Measurements from ENCODE around the gene SPTA1. TPM values are rescaled to one million over a fixed set of nuclear protein-coding genes. Genes with fewer than 3 reads are reported as not detected.

The SPTA1 gene
- total and polyA plus RNA-seq, 4 donors = 0.08 to 542 (median 0.08) TPM; not detected in 1

DNA sequence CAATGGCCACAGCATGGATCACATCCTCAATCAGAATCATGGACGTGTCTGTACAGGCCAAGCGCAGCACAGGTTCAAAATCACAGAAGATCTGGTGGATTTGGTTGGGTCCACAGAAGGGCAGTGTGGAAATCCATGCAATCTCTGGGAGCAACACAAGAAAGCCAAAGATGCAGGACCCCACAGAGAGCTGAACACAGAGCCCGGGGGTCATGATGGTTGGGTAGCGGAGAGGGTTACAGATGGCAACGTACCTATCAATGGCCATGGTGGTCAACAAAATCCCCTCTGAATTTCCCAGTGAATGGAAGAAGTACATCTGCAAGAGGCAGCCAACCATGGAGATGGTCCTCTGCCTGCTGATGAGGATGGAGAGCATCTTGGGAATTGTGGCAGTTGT is 37.9 kb upstream of the SPTA1 start:
- no peak for DNase-seq (ENCODE audit: low spot score)
- no peak for TF ChIP-seq NR2F2 (IDR thresholded peaks at IDR 0.05)
- TF ChIP-seq RXRA (IDR thresholded peaks at IDR 0.05) = no peak
- no peak for TF ChIP-seq HNF4G (IDR thresholded peaks at IDR 0.05)
- TF ChIP-seq SP1 (IDR thresholded peaks at IDR 0.05) = no peak
- TF ChIP-seq, protein P1, sequence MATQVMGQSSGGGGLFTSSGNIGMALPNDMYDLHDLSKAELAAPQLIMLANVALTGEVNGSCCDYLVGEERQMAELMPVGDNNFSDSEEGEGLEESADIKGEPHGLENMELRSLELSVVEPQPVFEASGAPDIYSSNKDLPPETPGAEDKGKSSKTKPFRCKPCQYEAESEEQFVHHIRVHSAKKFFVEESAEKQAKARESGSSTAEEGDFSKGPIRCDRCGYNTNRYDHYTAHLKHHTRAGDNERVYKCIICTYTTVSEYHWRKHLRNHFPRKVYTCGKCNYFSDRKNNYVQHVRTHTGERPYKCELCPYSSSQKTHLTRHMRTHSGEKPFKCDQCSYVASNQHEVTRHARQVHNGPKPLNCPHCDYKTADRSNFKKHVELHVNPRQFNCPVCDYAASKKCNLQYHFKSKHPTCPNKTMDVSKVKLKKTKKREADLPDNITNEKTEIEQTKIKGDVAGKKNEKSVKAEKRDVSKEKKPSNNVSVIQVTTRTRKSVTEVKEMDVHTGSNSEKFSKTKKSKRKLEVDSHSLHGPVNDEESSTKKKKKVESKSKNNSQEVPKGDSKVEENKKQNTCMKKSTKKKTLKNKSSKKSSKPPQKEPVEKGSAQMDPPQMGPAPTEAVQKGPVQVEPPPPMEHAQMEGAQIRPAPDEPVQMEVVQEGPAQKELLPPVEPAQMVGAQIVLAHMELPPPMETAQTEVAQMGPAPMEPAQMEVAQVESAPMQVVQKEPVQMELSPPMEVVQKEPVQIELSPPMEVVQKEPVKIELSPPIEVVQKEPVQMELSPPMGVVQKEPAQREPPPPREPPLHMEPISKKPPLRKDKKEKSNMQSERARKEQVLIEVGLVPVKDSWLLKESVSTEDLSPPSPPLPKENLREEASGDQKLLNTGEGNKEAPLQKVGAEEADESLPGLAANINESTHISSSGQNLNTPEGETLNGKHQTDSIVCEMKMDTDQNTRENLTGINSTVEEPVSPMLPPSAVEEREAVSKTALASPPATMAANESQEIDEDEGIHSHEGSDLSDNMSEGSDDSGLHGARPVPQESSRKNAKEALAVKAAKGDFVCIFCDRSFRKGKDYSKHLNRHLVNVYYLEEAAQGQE (IDR thresholded peaks at IDR 0.05) = no peak
- no peak for TF ChIP-seq GABPA (IDR thresholded peaks at IDR 0.05 in 1 of 2, conservative IDR thresholded peaks at IDR 0.05 in 1 of 2)
- Histone ChIP-seq H3K9ac (ENCODE audit: low read depth in 1 of 2, low read length in 2 of 2) (no peak overlapping the region), H3K4me1 (ENCODE audit: control insufficient read depth in 4 of 4, insufficient read depth in 4 of 4, low read length in 3 of 4) (no peaks in the 10 kb centered on the region), H3K4me3 (ENCODE audit: low read depth in 1 of 3, low read length in 3 of 3) (no peak overlapping the region), H3K27me3 (ENCODE audit: control insufficient read depth in 4 of 4, insufficient read depth in 4 of 4, low read length in 3 of 4) (peaks cover 0 to 3% (median 0%) of the 10 kb centered on the region in 4 donors), H3K27ac (ENCODE audit: low read depth in 1 of 2, low read length in 2 of 2) (no peak overlapping the region), H3K9me3 (ENCODE audit: control insufficient read depth in 4 of 4, low read length in 3 of 4) (no peaks in the 10 kb centered on the region), H3K36me3 (ENCODE audit: control insufficient read depth in 4 of 4, insufficient read depth in 3 of 4, low read depth in 1 of 4, low read length in 3 of 4) (no peaks in the 10 kb centered on the region)
- 85% methylated on average over 5 of the region's 5 CpGs for WGBS

DNA sequence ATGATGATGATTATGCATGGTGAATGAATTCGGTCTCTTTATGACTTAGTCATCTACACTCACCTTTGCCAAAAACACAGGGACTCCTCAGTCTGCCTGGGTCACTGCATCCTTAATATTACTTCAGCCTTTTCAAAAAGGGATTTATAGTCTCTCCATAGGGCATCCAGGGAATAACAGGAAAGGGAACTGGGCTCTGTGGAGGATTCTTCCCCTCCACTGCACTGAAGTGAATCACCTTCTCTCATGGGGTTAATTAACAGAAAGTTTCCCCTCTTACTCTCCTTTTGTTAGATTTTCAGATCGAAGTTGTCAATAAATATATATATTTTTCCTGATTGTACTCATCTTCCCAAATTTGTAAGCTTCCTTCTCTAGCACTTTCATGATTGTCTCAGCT is 34.1 kb upstream of the SPTA1 start, which contains the start of gene OR6K3:
OR6K3 (minus strand) TSS at position 101 of the 400 bp plus-strand sequence. CDS start 2,605 bp downstream, outside the sequence.
- TF ChIP-seq RAD21 (IDR thresholded peaks at IDR 0.05) = no peak
- no peak for TF ChIP-seq JUND (IDR thresholded peaks at IDR 0.05)
- TF ChIP-seq, protein P1 (IDR thresholded peaks at IDR 0.05) = no peak
- no peak for TF ChIP-seq CTCF (IDR thresholded peaks at IDR 0.05; ENCODE audit: low read depth, low read length, missing input control)
- no peak for TF ChIP-seq GABPA (IDR thresholded peaks at IDR 0.05 in 1 of 2, conservative IDR thresholded peaks at IDR 0.05 in 1 of 2)
- no peak for TF ChIP-seq SP1 (IDR thresholded peaks at IDR 0.05)
- TF ChIP-seq FOXA1 (IDR thresholded peaks at IDR 0.05) = no peak
- no peak for TF ChIP-seq YY1 (IDR thresholded peaks at IDR 0.05)
- TF ChIP-seq ZBTB33 (IDR thresholded peaks at IDR 0.05) = no peak
- no peak for TF ChIP-seq HNF4A (conservative IDR thresholded peaks at IDR 0.05)
- no peak for TF ChIP-seq RXRA (IDR thresholded peaks at IDR 0.05)
- TF ChIP-seq HNF4G (IDR thresholded peaks at IDR 0.05) = no peak
- no peak for TF ChIP-seq EGR1 (IDR thresholded peaks at IDR 0.05; ENCODE audit: low read depth in 2 of 2)
- Histone ChIP-seq H3K9ac (ENCODE audit: low read depth in 1 of 2, low read length in 2 of 2) (no peak within 1 kb of the TSS), H3K27ac (ENCODE audit: low read depth in 1 of 2, low read length in 2 of 2) (no peak within 1 kb of the TSS), H3K36me3 (ENCODE audit: control insufficient read depth in 4 of 4, insufficient read depth in 3 of 4, low read depth in 1 of 4, low read length in 3 of 4) (no peaks in the 10 kb centered on the region), H3K9me3 (ENCODE audit: control insufficient read depth in 4 of 4, low read length in 3 of 4) (no peaks in the 10 kb centered on the region), H3K4me1 (ENCODE audit: control insufficient read depth in 4 of 4, insufficient read depth in 4 of 4, low read length in 3 of 4) (no peaks in the 10 kb centered on the region), H3K27me3 (ENCODE audit: control insufficient read depth in 4 of 4, insufficient read depth in 4 of 4, low read length in 3 of 4) (peaks cover 0 to 3% (median 0%) of the 10 kb centered on the region in 4 donors), H3K4me3 (ENCODE audit: low read depth in 1 of 3, low read length in 3 of 3) (no peak within 1 kb of the TSS)
- WGBS = 64% methylated on average over 2 of the region's 2 CpGs
- no peak for DNase-seq (ENCODE audit: low spot score)

Data from liver (tissue), 9 donors.